PC-9 (cell line): Measurements from ENCODE around the gene ULK3. TPM values are rescaled to one million over a fixed set of nuclear protein-coding genes. Genes with fewer than 3 reads are reported as not detected.

Experiments
- BruUV-seq: library from RNA; stranded (reverse); fragments of 400-500 nt; replicated peaks from 2 replicates; lab custom pipeline; 2021; lab: Mats Ljungman, UMichigan
- CTCF ChIA-PET: fragments of 300-600 bp; sonication (Branson Sonifier 250); formaldehyde crosslinking; loops from one replicate; lab custom pipeline; 2022; ENCODE audit warnings: antibody characterized with exemption; lab: Charles Lee
- POLR2A ChIA-PET: fragments of 300-600 bp; sonication (Branson Sonifier 250); formaldehyde crosslinking; loops from one replicate; lab custom pipeline; 2022; ENCODE audit warnings: antibody characterized with exemption; ENCODE audit not compliant: unreplicated experiment; lab: Charles Lee
- DNase-seq, 2 experiments: peaks; one replicate each; pipeline versions ENCODE4 v3.0.0 to v3.0.0-alpha.2; 2015 to 2022; ENCODE audit warnings: mixed read lengths in 1 of 2
- H2AFZ ChIP-seq: fragments of 200-600 bp; sonication (generic); 2 replicates; pipeline ENCODE4 v1.8.1; 2017; ENCODE audit warnings: antibody characterized with exemption
- H3F3A ChIP-seq: fragments of 200-600 bp; sonication (generic); 2 replicates; pipeline ENCODE4 v1.8.1; 2017; ENCODE audit warnings: antibody characterized with exemption, mild to moderate bottlenecking, low read depth; ENCODE audit not compliant: insufficient read depth
- H3K27ac ChIP-seq: fragments of 200-600 bp; sonication (generic); 2 replicates; pipeline ENCODE4 v1.6.1; 2016; ENCODE audit warnings: mixed run types
- H3K27me3 ChIP-seq: fragments of 200-600 bp; sonication (generic); 2 replicates; pipeline ENCODE4 v1.6.1; 2016; ENCODE audit warnings: low read depth, mixed run types; ENCODE audit not compliant: insufficient read depth
- H3K36me3 ChIP-seq: fragments of 200-600 bp; sonication (generic); 2 replicates; pipeline ENCODE4 v1.6.1; 2016; ENCODE audit warnings: low read depth, mixed run types
- H3K4me1 ChIP-seq: fragments of 200-600 bp; sonication (generic); replicated peaks from 2 replicates; pipeline ENCODE4 v1.6.1; 2016; ENCODE audit warnings: mixed run types; ENCODE audit not compliant: insufficient read depth
- H3K4me2 ChIP-seq: fragments of 200-600 bp; sonication (generic); 2 replicates; pipeline ENCODE4 v1.6.1; 2017; ENCODE audit warnings: mixed run types
- H3K4me3 ChIP-seq: fragments of 200-600 bp; sonication (generic); 2 replicates; pipeline ENCODE4 v1.6.1; 2016; ENCODE audit warnings: mixed run types
- H3K79me2 ChIP-seq: fragments of 200-600 bp; sonication (generic); 2 replicates; pipeline ENCODE4 v1.6.1; 2017; ENCODE audit warnings: low read depth, mixed run types
- H3K9me2 ChIP-seq: fragments of 200-600 bp; sonication (generic); 2 replicates; pipeline ENCODE4 v1.8.1; 2017; ENCODE audit warnings: mild to moderate bottlenecking; ENCODE audit not compliant: insufficient read depth
- H3K9me3 ChIP-seq: fragments of 200-600 bp; sonication (generic); 2 replicates; pipeline ENCODE4 v1.8.1; 2016; ENCODE audit warnings: low read depth; ENCODE audit not compliant: insufficient read depth
- H4K20me1 ChIP-seq: fragments of 200-600 bp; sonication (generic); 2 replicates; pipeline ENCODE4 v1.8.1; 2017; ENCODE audit not compliant: insufficient read depth
- EZH2 ChIP-seq: fragments of 200-600 bp; sonication (generic); IDR thresholded peaks from 2 replicates; pipeline ENCODE4 v1.8.0; 2017; ENCODE audit warnings: antibody characterized with exemption, low read depth
- intact Hi-C: fragments of 100-400 bp; cut with micrococcal nuclease; formaldehyde crosslinking; loops from one replicate; pipeline ENCODE4 v1.10.0; 2022; ENCODE audit not compliant: unreplicated experiment
- total RNA-seq: library from RNA; stranded (reverse); gene quantifications from 2 replicates; pipeline ENCODE4 v1.2.3, GENCODE V29; 2021
- TF ChIP-seq, protein P1 (sequence below): fragments of 200-600 bp; sonication (generic); conservative IDR thresholded peaks from 2 replicates; pipeline ENCODE4 v1.6.1; 2017; ENCODE audit warnings: mixed run types, antibody characterized with exemption, mild to moderate bottlenecking, moderate library complexity

ULK3 gene
- total RNA-seq, 1 experiment from 2014 or later = 30.2 TPM

DNA sequence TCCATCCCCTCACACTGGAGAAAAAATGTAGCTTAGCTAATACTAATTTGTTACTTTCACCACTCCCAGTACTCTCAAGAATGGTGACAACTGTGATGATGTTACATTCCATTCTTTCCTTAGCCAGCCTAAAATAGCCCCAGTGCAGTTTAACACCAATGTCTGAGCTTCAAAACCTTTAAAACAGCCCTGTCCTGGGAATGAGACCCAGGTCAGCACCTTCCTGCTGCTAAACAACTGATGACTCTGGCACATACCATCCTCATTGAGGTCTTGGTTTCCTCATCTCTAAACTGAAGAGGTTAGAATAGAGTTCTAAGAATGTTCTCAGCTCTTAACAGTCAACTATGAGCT, 26.4 kb upstream of the ULK3 start:
- H3K9me3 ChIP-seq = no peaks in the 10 kb centered on the region
- peaks cover 36% of the 10 kb centered on the region; the same call in 1 of the 2 replicates for H3F3A ChIP-seq
- H4K20me1 ChIP-seq = peaks cover 48% of the 10 kb centered on the region
- H3K4me2 ChIP-seq = peak overlapping the region; percentile 85; the same call in 1 of the 2 replicates
- H3K79me2 ChIP-seq = peaks cover 74% of the 10 kb centered on the region
- no peak for DNase-seq
- H3K4me3 ChIP-seq = no peak overlapping the region
- no peaks in the 10 kb centered on the region for H3K9me2 ChIP-seq
- CTCF ChIA-PET = interaction anchor here (0.6 to 1.1 kb wide), 2 partner anchors 10 to 31 kb away, joined by 3 to 4 read pairs; no protein-coding TSS in a partner anchor
- no peaks in the 10 kb centered on the region for H3K36me3 ChIP-seq
- H3K27me3 ChIP-seq = no peaks in the 10 kb centered on the region
- H3K4me1 ChIP-seq = peaks cover 72% of the 10 kb centered on the region
- H3K27ac ChIP-seq = no peak overlapping the region
- no peak for TF ChIP-seq EZH2
- TF ChIP-seq, protein P1, sequence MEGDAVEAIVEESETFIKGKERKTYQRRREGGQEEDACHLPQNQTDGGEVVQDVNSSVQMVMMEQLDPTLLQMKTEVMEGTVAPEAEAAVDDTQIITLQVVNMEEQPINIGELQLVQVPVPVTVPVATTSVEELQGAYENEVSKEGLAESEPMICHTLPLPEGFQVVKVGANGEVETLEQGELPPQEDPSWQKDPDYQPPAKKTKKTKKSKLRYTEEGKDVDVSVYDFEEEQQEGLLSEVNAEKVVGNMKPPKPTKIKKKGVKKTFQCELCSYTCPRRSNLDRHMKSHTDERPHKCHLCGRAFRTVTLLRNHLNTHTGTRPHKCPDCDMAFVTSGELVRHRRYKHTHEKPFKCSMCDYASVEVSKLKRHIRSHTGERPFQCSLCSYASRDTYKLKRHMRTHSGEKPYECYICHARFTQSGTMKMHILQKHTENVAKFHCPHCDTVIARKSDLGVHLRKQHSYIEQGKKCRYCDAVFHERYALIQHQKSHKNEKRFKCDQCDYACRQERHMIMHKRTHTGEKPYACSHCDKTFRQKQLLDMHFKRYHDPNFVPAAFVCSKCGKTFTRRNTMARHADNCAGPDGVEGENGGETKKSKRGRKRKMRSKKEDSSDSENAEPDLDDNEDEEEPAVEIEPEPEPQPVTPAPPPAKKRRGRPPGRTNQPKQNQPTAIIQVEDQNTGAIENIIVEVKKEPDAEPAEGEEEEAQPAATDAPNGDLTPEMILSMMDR = no peak
- POLR2A ChIA-PET = interaction anchor here (0.7 kb wide), 1 partner anchor 460 kb away, joined by 5 read pairs; no protein-coding TSS in a partner anchor
- intact Hi-C loops = no loop called here
- no peak overlapping the region for H2AFZ ChIP-seq
- no TSS peak for BruUV-seq

DNA sequence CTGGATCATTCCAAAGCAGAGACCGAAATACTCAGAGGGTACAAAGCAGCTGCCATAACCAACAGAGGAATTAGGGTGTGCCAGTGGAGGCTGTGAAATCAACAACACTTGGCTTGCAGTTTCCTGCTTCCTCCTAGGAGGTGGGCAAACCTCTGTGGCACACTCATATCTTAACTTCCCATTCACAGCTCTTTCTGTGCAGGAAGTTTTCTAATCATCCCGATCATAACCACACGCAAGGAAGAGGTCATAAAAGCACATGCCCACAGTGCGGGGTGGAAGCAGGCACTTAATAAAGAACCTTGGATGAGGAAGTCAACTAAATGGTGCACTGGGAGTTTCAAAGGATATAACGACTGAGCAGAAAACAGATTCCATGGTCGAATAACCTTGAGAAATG, 25.1 kb upstream of the ULK3 start:
- ChIA-PET CTCF (no interaction called here), POLR2A (no interaction called here)
- Histone ChIP-seq H3F3A (peaks cover 41% of the 10 kb centered on the region), H3K9me2 (no peaks in the 10 kb centered on the region), H3K4me1 (peaks cover 79% of the 10 kb centered on the region), H3K27me3 (no peaks in the 10 kb centered on the region), H3K4me2 (no peak overlapping the region), H3K4me3 (no peak overlapping the region), H3K79me2 (peaks cover 82% of the 10 kb centered on the region), H2AFZ (no peak overlapping the region), H3K9me3 (no peaks in the 10 kb centered on the region), H3K27ac (no peak overlapping the region), H4K20me1 (peaks cover 48% of the 10 kb centered on the region), H3K36me3 (no peaks in the 10 kb centered on the region)
- no TSS peak for BruUV-seq
- intact Hi-C loops = no loop called here
- DNase-seq = peak in 1 of 2 experiments; percentile 55
- no peak for TF ChIP-seq EZH2
- TF ChIP-seq, protein P1 = no peak

DNA sequence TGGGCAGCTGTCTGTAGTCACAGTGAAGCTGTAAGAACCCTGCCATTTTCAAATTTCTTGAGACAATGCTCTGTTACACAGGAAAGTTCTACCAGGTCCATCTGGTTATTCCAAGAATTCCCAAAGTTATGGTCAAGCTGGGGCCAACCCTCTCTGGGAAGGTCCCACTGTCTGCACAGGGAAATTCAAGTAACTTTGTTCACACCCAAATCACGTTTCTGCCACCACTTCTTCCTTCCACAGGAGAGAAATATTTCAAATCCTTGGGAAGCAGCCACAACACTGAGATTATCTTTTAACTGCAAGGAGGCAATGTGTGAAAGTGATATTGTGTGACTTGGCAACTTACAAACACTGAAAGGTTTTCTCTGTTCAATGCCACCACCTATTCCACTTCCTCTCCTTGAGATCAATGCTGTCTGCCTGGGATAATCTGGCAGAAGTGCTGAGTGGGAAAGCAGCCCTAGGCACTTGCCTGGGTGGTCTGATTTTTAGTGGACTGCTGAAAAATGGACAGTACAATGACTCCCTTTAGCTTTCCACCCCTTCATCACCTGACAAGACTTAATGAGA, 24.6 kb upstream of the ULK3 start:
- H3K36me3 ChIP-seq = no peaks in the 10 kb centered on the region
- no peaks in the 10 kb centered on the region for H3K27me3 ChIP-seq
- H4K20me1 ChIP-seq = peaks cover 48% of the 10 kb centered on the region
- peaks cover 79% of the 10 kb centered on the region for H3K4me1 ChIP-seq
- H2AFZ ChIP-seq = no peak overlapping the region
- H3K4me2 ChIP-seq = no peak overlapping the region
- no peak overlapping the region for H3K4me3 ChIP-seq
- no TSS peak for BruUV-seq
- no peaks in the 10 kb centered on the region for H3K9me2 ChIP-seq
- H3K27ac ChIP-seq = no peak overlapping the region
- peaks cover 41% of the 10 kb centered on the region for H3F3A ChIP-seq
- peaks cover 78% of the 10 kb centered on the region for H3K79me2 ChIP-seq
- DNase-seq = no peak
- no peak for TF ChIP-seq EZH2
- TF ChIP-seq, protein P1 = no peak
- CTCF ChIA-PET = no interaction called here
- POLR2A ChIA-PET = no interaction called here
- H3K9me3 ChIP-seq = no peaks in the 10 kb centered on the region
- intact Hi-C loops = no loop called here
